Measurements from ENCODE around the gene ERBB2. TPM values are rescaled to one million over a fixed set of nuclear protein-coding genes. Genes with fewer than 3 reads are reported as not detected.

ERBB2 gene
- total and polyA plus RNA-seq, 9 of the 15 experiments (the other 6 are each of a cell fraction or from before 2014, with no cell fraction given), result 0.74 to 5.6 (median 3.3) TPM

GRCh38 chr17:39687546-39688474 is 12.1 kb upstream of the ERBB2 start, which contains the start of gene PGAP3 (continued):
- TF ChIP-seq, protein P1, sequence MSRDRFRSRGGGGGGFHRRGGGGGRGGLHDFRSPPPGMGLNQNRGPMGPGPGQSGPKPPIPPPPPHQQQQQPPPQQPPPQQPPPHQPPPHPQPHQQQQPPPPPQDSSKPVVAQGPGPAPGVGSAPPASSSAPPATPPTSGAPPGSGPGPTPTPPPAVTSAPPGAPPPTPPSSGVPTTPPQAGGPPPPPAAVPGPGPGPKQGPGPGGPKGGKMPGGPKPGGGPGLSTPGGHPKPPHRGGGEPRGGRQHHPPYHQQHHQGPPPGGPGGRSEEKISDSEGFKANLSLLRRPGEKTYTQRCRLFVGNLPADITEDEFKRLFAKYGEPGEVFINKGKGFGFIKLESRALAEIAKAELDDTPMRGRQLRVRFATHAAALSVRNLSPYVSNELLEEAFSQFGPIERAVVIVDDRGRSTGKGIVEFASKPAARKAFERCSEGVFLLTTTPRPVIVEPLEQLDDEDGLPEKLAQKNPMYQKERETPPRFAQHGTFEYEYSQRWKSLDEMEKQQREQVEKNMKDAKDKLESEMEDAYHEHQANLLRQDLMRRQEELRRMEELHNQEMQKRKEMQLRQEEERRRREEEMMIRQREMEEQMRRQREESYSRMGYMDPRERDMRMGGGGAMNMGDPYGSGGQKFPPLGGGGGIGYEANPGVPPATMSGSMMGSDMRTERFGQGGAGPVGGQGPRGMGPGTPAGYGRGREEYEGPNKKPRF (IDR thresholded peaks at IDR 0.05; ENCODE audit: low read depth, low read length), result no peak
- TF ChIP-seq GTF2F1 (IDR thresholded peaks at IDR 0.05; ENCODE audit: low read depth, low read length), result no peak; the same call in 1 of the 2 replicates
- TF ChIP-seq E2F1 (CRISPR knock-in tag; IDR thresholded peaks at IDR 0.05), result no peak
- TF ChIP-seq SETDB1 (IDR thresholded peaks at IDR 0.05; ENCODE audit: low read length), result no peak
- peak; percentile 34; the same call in 1 of the 2 replicates for TF ChIP-seq SOX6 (IDR thresholded peaks at IDR 0.05)
- TF ChIP-seq, protein P2, sequence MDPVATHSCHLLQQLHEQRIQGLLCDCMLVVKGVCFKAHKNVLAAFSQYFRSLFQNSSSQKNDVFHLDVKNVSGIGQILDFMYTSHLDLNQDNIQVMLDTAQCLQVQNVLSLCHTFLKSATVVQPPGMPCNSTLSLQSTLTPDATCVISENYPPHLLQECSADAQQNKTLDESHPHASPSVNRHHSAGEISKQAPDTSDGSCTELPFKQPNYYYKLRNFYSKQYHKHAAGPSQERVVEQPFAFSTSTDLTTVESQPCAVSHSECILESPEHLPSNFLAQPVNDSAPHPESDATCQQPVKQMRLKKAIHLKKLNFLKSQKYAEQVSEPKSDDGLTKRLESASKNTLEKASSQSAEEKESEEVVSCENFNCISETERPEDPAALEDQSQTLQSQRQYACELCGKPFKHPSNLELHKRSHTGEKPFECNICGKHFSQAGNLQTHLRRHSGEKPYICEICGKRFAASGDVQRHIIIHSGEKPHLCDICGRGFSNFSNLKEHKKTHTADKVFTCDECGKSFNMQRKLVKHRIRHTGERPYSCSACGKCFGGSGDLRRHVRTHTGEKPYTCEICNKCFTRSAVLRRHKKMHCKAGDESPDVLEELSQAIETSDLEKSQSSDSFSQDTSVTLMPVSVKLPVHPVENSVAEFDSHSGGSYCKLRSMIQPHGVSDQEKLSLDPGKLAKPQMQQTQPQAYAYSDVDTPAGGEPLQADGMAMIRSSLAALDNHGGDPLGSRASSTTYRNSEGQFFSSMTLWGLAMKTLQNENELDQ (CRISPR knock-in tag; IDR thresholded peaks at IDR 0.05; ENCODE audit: borderline replicate concordance), result no peak
- TF ChIP-seq YBX1 (IDR thresholded peaks at IDR 0.05), result no peak
- no peak for TF ChIP-seq ZNF143 (CRISPR knock-in tag; IDR thresholded peaks at IDR 0.05)
- no peak for TF ChIP-seq SMAD3 (CRISPR knock-in tag; conservative IDR thresholded peaks at IDR 0.05)
- TF ChIP-seq HMG20A (CRISPR knock-in tag; conservative IDR thresholded peaks at IDR 0.05), result no peak
- no peak for TF ChIP-seq ZNF561 (CRISPR knock-in tag; conservative IDR thresholded peaks at IDR 0.05)
- TF ChIP-seq ZNF57 (CRISPR knock-in tag; IDR thresholded peaks at IDR 0.05), result no peak
- TF ChIP-seq NR2C1 (IDR thresholded peaks at IDR 0.05), result peak; percentile 98
- peak; percentile 98 for TF ChIP-seq NR2C1 (tag; IDR thresholded peaks at IDR 0.05)
- TF ChIP-seq, protein P3, sequence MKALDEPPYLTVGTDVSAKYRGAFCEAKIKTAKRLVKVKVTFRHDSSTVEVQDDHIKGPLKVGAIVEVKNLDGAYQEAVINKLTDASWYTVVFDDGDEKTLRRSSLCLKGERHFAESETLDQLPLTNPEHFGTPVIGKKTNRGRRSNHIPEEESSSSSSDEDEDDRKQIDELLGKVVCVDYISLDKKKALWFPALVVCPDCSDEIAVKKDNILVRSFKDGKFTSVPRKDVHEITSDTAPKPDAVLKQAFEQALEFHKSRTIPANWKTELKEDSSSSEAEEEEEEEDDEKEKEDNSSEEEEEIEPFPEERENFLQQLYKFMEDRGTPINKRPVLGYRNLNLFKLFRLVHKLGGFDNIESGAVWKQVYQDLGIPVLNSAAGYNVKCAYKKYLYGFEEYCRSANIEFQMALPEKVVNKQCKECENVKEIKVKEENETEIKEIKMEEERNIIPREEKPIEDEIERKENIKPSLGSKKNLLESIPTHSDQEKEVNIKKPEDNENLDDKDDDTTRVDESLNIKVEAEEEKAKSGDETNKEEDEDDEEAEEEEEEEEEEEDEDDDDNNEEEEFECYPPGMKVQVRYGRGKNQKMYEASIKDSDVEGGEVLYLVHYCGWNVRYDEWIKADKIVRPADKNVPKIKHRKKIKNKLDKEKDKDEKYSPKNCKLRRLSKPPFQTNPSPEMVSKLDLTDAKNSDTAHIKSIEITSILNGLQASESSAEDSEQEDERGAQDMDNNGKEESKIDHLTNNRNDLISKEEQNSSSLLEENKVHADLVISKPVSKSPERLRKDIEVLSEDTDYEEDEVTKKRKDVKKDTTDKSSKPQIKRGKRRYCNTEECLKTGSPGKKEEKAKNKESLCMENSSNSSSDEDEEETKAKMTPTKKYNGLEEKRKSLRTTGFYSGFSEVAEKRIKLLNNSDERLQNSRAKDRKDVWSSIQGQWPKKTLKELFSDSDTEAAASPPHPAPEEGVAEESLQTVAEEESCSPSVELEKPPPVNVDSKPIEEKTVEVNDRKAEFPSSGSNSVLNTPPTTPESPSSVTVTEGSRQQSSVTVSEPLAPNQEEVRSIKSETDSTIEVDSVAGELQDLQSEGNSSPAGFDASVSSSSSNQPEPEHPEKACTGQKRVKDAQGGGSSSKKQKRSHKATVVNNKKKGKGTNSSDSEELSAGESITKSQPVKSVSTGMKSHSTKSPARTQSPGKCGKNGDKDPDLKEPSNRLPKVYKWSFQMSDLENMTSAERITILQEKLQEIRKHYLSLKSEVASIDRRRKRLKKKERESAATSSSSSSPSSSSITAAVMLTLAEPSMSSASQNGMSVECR (CRISPR knock-in tag; IDR thresholded peaks at IDR 0.05), result no peak
- TF ChIP-seq ESRRB (CRISPR knock-in tag; IDR thresholded peaks at IDR 0.05; ENCODE audit: borderline replicate concordance), result no peak
- TF ChIP-seq, protein P4, sequence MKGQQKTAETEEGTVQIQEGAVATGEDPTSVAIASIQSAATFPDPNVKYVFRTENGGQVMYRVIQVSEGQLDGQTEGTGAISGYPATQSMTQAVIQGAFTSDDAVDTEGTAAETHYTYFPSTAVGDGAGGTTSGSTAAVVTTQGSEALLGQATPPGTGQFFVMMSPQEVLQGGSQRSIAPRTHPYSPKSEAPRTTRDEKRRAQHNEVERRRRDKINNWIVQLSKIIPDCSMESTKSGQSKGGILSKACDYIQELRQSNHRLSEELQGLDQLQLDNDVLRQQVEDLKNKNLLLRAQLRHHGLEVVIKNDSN (CRISPR knock-in tag; IDR thresholded peaks at IDR 0.05), result no peak
